ENCODE data around the gene C12orf56. TPM values are rescaled to one million over a fixed set of nuclear protein-coding genes. Genes with fewer than 3 reads are reported as not detected.

The C12orf56 gene
- total and polyA plus RNA-seq, 2 donors (not counting 3 experiments of a cell fraction or from before 2014, with no cell fraction given): 0.06 TPM; not detected in 1

- H3K9ac ChIP-seq (replicated peaks; ENCODE audit: extremely low read depth, insufficient read depth, low read length): no peak overlapping the region
- no peak for DNase-seq (ENCODE audit: low read depth, low spot score)
- no peak overlapping the region for H3K4me2 ChIP-seq (ENCODE audit: insufficient read depth, low read length)
- H3K79me2 ChIP-seq (ENCODE audit: control insufficient read depth, insufficient read depth, low read length): peaks cover 23% of the 10 kb centered on the region
- intact Hi-C loops (cut with micrococcal nuclease) (no loop called here), dilution Hi-C loops (cut with MboI; ENCODE audit: extremely low pct_ligation_motif_present, low sequenced_read_pairs) (no loop called here)
- no peak overlapping the region for H3K4me3 ChIP-seq (replicated peaks in 1 of 3; ENCODE audit: insufficient read depth in 1 of 3, low read depth in 1 of 3, low read length in 3 of 3)
- FAIRE-seq: no peak
- H3K27me3 ChIP-seq (ENCODE audit: control insufficient read depth in 2 of 2, insufficient read depth in 2 of 2, low read length in 2 of 2): no peaks in the 10 kb centered on the region
- ChIA-PET CTCF (no interaction called here), POLR2A (no interaction called here)
- H3K9me1 ChIP-seq (replicated peaks; ENCODE audit: control insufficient read depth, extremely low read depth, insufficient read depth, low read length): no peaks in the 10 kb centered on the region
- no peaks in the 10 kb centered on the region for H3K9me3 ChIP-seq (replicated peaks; ENCODE audit: control insufficient read depth, insufficient read depth, low read length)
- TF ChIP-seq MAX (IDR thresholded peaks at IDR 0.05; ENCODE audit: insufficient read depth, insufficient read length) (no peak), JUN (IDR thresholded peaks at IDR 0.05; ENCODE audit: borderline replicate concordance, insufficient read depth, insufficient read length, low read depth) (no peak), POLR2A (IDR thresholded peaks at IDR 0.05; ENCODE audit: low read depth, low read length) (no peak), GATA2 (IDR thresholded peaks at IDR 0.05; ENCODE audit: insufficient read depth, insufficient read length, low read depth, low read length) (no peak), MYC (IDR thresholded peaks at IDR 0.05; ENCODE audit: low read depth, low read length) (no peak), CTCF (IDR thresholded peaks at IDR 0.05; ENCODE audit: extremely low read depth in 1 of 2, insufficient read depth in 1 of 2, low read depth in 1 of 2, low read length in 2 of 2) (no peak), POLR2AphosphoS5 (IDR thresholded peaks at IDR 0.05; ENCODE audit: insufficient read depth, low read depth, low read length) (no peak), EZH2 (IDR thresholded peaks at IDR 0.05; ENCODE audit: borderline replicate concordance, low read depth, low read length, severe bottlenecking) (no peak), FOS (IDR thresholded peaks at IDR 0.05; ENCODE audit: borderline replicate concordance, insufficient read depth, low read length) (no peak)
- no peak overlapping the region for H2AFZ ChIP-seq (ENCODE audit: low read depth, low read length)
- no peaks in the 10 kb centered on the region for H3K36me3 ChIP-seq (ENCODE audit: control insufficient read depth in 2 of 2, extremely low read depth in 1 of 2, insufficient read depth in 2 of 2, low read length in 2 of 2)
- peaks cover 10% of the 10 kb centered on the region for H3K4me1 ChIP-seq (ENCODE audit: control insufficient read depth, extremely low read depth, insufficient read depth, low read length)
- no peak overlapping the region for H3K27ac ChIP-seq (ENCODE audit: insufficient read depth, low read depth, low read length)
- no TSS peak for BruUV-seq (replicated peaks)
- no peaks in the 10 kb centered on the region for H4K20me1 ChIP-seq (replicated peaks; ENCODE audit: control insufficient read depth, extremely low read depth, insufficient read depth, low read length)
These were observed 11.6 kb upstream of the C12orf56 start for GRCh38 chr12:64402181-64402580.
